Effector CD4-positive, alpha-beta T cell (primary cell): ENCODE results near the gene ERCC1.

Experiments used
- DNase-seq: peaks from one replicate; pipeline ENCODE4 v3.0.0-alpha.2; 2020
- total RNA-seq: gene quantifications from one replicate; lab custom pipeline; 2026; lab: John Stamatoyannopoulos, UW

Gene ERCC1
- 54.8 reads per million, percentile 70 among the genes with 10 or more reads in this experiment for total RNA-seq

- DNase-seq: no peak
These were observed at the start of gene ERCC1 for GRCh38 chr19:45423589-45424190. TSS of gene ERCC1 (minus strand) at chr19:45423917. CDS start at chr19:45423374, 543 bp downstream.

- DNase-seq: no peak
These were observed 49.6 kb upstream of the ERCC1 start for GRCh38 chr19:45473367-45473681.

- DNase-seq: peak; percentile 43
These were observed 49.0 kb upstream of the ERCC1 start for GRCh38 chr19:45472563-45473366.

DNA sequence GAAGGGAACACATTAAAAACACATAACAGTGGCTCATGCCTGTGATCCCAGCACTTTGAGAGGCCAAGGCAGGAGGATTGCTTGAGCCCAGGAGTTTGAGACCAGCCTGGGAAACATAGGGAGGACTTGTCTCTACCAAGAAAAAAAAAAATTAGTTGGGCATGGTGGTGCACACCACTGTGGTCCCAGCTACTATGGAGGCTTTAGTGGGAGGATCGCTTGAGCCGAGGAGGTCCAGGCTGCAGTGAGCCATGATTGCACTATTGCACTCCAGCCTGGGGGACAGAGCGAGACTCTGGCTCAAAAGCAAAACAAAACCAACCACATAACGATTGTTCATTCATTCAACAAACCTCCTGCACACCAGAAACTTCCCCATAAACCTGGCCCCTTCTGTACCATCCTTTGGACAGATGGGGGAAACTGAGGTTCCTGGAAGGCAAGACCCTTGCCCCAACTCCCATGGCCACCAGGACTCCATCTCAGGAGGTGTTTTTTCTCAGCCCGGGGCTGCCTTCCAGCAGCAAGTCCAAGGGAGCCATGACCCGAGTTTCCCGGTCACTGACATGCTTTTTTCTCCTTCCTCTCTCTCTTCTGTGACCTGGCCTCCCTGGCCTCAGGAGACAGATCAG lies 48.3 kb upstream of the ERCC1 start:
- no peak for DNase-seq

DNA sequence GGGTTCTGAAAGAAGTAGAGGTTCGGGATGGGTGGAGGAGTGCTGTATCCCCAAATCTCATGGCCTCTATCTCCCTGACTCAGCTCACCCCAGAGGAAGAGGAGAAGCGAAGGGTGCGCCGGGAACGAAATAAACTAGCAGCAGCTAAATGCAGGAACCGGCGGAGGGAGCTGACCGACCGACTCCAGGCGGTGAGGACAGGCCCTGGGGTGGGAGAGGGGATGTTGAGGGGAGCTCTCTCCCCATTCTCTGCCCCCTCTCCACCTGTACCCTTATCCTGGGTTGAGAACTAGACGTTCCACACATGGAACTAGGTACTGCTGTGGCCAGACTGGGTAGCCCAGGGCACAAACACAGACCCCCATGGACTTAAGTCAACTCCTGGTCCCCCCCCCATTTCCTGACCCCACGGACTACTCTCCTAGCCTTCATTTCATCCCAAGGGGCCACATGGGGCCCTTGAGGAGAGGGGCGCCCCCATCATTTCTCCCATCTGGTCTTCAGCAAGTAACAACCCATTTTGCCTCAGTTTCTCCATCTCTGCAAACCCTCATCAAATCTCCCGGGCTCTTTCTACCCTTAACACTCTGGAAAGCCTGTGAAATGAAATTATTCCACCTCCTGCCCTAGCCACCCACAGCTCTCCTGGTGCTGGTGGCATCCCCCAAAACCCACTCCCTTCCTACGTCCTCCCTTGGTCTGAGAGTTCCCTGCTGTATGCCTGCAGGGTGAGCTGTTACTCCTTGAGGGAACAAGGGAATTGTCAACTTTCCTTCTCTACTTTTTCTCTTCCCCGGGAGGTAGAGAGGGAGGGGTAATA lies 47.6 kb upstream of the ERCC1 start:
- DNase-seq: no peak

DNA sequence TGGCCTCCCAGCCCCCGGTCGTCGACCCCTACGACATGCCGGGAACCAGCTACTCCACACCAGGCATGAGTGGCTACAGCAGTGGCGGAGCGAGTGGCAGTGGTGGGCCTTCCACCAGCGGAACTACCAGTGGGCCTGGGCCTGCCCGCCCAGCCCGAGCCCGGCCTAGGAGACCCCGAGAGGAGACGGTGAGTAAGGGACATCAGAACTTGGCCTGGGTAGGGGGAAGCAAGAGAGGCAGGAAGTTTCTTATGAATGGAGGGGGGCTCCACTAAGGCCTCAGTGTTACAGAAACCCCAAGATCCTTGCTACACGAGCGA lies 47.0 kb upstream of the ERCC1 start:
- no peak for DNase-seq

- no peak for DNase-seq
These were observed 46.4 kb upstream of the ERCC1 start for GRCh38 chr19:45469945-45470761.

DNA sequence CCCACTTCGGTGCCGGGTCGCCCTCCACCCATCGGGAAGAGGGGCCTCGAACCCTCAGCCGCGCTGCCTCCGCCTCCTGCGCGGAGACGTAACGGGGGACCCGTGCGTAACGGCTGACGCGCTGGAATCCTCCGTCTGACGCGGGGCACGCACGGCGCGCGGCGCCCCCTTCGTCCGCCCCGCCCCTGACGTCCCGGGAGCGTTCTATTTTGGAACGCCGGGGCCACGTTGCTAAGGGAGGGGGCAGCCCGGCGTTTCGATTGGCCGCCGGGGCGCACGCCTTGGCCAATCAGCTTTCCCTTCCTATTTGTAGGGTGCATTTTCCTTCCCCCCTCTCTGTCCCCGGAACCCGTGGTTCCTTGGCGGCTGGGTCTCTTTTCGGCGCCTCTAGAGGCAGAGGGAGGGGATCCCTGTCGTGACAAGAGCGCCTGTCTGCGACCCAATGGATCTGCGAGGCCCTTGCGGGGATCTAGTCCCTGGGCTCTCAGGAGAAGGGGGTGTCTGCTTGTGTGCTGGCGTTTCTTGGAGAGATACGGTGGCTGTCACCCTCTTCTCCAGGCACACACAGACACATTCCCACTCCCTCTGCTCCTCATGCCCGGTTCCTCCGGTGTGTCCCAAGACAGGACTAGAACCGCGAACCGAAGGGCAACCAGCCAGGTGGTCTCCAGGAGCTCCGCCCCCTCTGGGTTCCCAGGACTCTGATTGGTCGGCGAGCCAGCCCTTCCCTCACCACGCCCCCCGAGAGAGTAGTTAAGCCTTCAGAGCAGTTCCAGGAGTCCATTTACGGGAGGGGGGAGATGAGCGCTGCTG lies 45.6 kb upstream of the ERCC1 start:
- DNase-seq: peak; percentile 82

- peak; percentile 61 for DNase-seq
These were observed 45.0 kb upstream of the ERCC1 start for GRCh38 chr19:45468803-45469131.

- peak; percentile 48 for DNase-seq
These were observed 44.5 kb upstream of the ERCC1 start for GRCh38 chr19:45468159-45468651.

GRCh38 chr19:45467456-45468158 lies 43.9 kb upstream of the ERCC1 start, which contains the start of gene FOSB:
TSS of gene FOSB (plus strand) at chr19:45467996. CDS start at chr19:45468587, 591 bp downstream.
- DNase-seq: peak; percentile 94

DNA sequence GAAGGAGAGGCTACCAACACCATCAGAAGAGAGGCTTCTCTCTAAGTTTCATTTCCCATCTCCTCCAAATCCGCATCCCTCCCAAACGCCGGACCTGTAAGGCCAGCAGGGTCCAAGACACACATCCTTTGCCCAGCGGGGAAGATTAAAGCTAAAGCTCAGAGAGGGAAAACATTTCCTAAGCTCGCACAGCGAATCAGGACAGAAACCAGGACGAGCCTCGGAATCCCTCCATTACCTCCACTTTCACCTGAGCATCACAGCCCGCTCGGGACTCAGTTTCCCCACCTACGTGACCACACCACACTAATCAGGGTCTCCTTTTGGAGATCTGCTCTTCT lies 43.4 kb upstream of the ERCC1 start:
- no peak for DNase-seq

GRCh38 chr19:45464852-45465441 lies 41.2 kb upstream of the ERCC1 start:
- DNase-seq: no peak

DNA sequence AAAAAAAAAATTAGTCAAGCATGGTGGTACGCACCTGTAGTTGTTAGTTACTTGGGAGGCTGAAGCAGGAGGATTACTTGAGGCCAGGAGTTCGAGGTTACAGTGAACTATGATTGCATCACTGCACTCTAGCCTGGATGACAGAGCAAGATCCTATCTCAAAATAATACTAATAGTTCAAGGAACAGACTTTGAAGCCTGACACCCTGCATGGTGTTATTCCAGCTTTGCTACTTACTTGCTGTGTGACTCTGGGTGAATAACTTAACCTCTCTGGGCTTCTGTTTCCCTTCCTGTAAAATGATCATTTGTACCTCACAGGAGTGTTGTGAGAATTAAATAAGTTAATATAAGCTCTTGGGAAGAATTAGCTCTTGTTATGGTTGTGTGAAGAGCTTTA lies 40.6 kb upstream of the ERCC1 start:
- DNase-seq: no peak

DNA sequence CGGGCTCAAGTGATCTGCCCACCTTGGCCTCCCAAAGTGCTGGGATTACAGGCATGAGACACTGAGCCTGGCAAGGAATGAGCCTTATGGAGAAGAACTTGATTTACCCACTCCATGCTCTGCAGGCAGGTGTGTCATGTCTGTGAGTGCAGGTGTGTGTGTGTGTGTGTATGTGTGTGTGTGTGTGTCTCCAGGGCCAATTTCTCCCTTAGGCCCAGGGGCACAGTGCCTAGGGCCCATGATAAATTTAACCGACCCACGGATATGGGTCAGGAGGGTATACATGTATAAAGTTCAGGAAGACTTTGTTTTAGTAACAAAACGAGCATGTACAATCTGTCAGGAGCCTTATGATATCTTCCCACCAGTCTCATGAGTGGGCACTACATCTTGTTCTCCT lies 39.5 kb upstream of the ERCC1 start:
- no peak for DNase-seq

- DNase-seq: no peak
These were observed 38.5 kb upstream of the ERCC1 start for GRCh38 chr19:45462174-45462573.

- DNase-seq: no peak
These were observed 37.2 kb upstream of the ERCC1 start for GRCh38 chr19:45460807-45461347.

- no peak for DNase-seq
These were observed 34.1 kb upstream of the ERCC1 start for GRCh38 chr19:45457776-45458175.

GRCh38 chr19:45456500-45456815 lies 32.7 kb upstream of the ERCC1 start:
- DNase-seq: no peak
